Endodermal cell (in vitro differentiated cells): ENCODE results near the gene ALPK1. TPM values are rescaled to one million over a fixed set of nuclear protein-coding genes. Genes with fewer than 3 reads are reported as not detected.
A peak's percentile ranks its signal among the peaks of the same experiment; 100 is the strongest.

Source experiments
- DNase-seq: peaks from one replicate; pipeline ENCODE4 v3.0.0-alpha.2; 2017
- H3K27ac ChIP-seq: 2 replicates; pipeline ENCODE4 v1.5.1; 2013; ENCODE audit warnings: mild to moderate bottlenecking, low read depth, low read length, moderate library complexity
- H3K27me3 ChIP-seq: 2 replicates; pipeline ENCODE4 v1.6.1; 2013; ENCODE audit warnings: mild to moderate bottlenecking, low read length, moderate library complexity; ENCODE audit not compliant: insufficient read depth, control insufficient read depth, poor library complexity, severe bottlenecking
- H3K36me3 ChIP-seq: 2 replicates; pipeline ENCODE4 v1.7.0; 2013; ENCODE audit warnings: mild to moderate bottlenecking, low read length, moderate library complexity; ENCODE audit not compliant: control insufficient read depth, insufficient read depth
- H3K4me1 ChIP-seq: one replicate; pipeline ENCODE4 v1.7.0; 2013; ENCODE audit warnings: low read length; ENCODE audit not compliant: control insufficient read depth, insufficient read depth
- H3K4me3 ChIP-seq: 2 replicates; pipeline ENCODE4 v1.5.1; 2013; ENCODE audit warnings: mild to moderate bottlenecking, low read length, moderate library complexity
- H3K9ac ChIP-seq: 2 replicates; pipeline ENCODE4 v1.6.1; 2013; ENCODE audit warnings: mild to moderate bottlenecking, low read length, moderate library complexity; ENCODE audit not compliant: poor library complexity, severe bottlenecking; ENCODE audit errors: extremely low read depth
- H3K9me3 ChIP-seq: 2 replicates; pipeline ENCODE4 v1.6.1; 2013; ENCODE audit warnings: mild to moderate bottlenecking, low read length, moderate library complexity; ENCODE audit not compliant: control insufficient read depth
- H3K27ac Mint-ChIP-seq: 2 replicates; pipeline ENCODE4 v1.8.0; 2020; ENCODE audit warnings: mixed read lengths
- H3K27me3 Mint-ChIP-seq: 2 replicates; pipeline ENCODE4 v1.8.0; 2021; ENCODE audit warnings: mild to moderate bottlenecking, mixed read lengths; ENCODE audit not compliant: insufficient read depth
- H3K36me3 Mint-ChIP-seq: 2 replicates; pipeline ENCODE4 v1.8.0; 2020; ENCODE audit warnings: low read depth, mixed read lengths
- H3K4me1 Mint-ChIP-seq: 2 replicates; pipeline ENCODE4 v1.8.0; 2020; ENCODE audit warnings: mixed read lengths
- H3K4me3 Mint-ChIP-seq: 2 replicates; pipeline ENCODE4 v1.8.0; 2020; ENCODE audit warnings: mild to moderate bottlenecking, moderate library complexity, mixed read lengths
- H3K9me3 Mint-ChIP-seq: 2 replicates; pipeline ENCODE4 v1.8.0; 2020; ENCODE audit warnings: mild to moderate bottlenecking, mixed read lengths
- WGBS, 2 experiments: methylation state at CpG; one replicate each; pipeline versions ENCODE4 v1.1.5 to v1.1.7; 2013; ENCODE audit warnings: missing lambda C conversion rate in 2 of 2, mixed read lengths in 1 of 2; ENCODE audit not compliant: insufficient coverage in 1 of 2, insufficient read length in 1 of 2; 5-methylcytosine and 5-hydroxymethylcytosine counted together
- total RNA-seq, 2 donors: library from RNA; stranded (reverse); fragmentation: NEBNext Ultra II Directional in 1 of 2; extraction: Animal tissue kit (Norgen Biotek cat#: 25700) in 1 of 2; gene quantifications; 2 replicates in 1 of 2; 3 replicates in 1 of 2; pipeline ENCODE4 v1.2.1, GENCODE V29; 2021
- TF ChIP-seq, protein P1 (sequence below): fragments of 200-600 bp; sonication (generic); conservative IDR thresholded peaks from 2 replicates; pipeline ENCODE4 v1.5.0; 2021; ENCODE audit warnings: antibody characterized with exemption, mild to moderate bottlenecking

ALPK1 gene
- total RNA-seq, 2 donors from 2014 or later: 0.24 to 0.44 TPM

DNA sequence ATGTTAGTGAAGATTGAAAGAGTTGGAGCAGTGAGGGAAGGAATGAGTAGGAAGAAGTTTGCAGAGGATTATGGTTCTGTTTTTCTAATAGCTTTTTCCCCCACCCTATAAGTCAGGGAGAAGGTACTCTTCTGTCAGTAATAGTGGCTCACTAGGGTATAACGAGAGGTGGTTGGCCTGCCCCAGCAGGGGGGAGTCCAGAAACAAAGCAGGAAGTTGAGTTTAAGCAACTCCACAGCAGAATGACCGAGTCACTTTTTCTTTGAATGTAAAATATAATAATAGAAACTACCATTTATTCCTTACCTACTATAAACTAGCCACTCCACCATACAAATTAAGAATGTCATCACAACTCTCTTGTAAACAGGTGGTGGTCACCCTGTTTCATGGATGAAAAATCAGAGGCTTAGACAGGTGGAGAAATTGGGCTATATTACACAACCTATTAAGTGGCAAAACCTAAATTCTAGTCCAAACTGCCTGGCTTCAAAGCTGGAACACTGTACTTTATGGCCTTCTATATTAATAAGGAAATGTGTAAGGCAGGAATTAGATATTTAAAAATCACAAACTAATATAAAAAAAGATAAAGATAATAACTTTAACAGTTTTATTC lies 43.7 kb upstream of the ALPK1 start:
- DNase-seq: no peak
- WGBS, 2 experiments: 50% methylated on average over 1 of the region's 2 CpGs; no CpG with 5 or more reads in 1 of the 2 experiments
- no peak overlapping the region for H3K9ac ChIP-seq
- no peak overlapping the region for H3K27ac Mint-ChIP-seq
- TF ChIP-seq, protein P1, sequence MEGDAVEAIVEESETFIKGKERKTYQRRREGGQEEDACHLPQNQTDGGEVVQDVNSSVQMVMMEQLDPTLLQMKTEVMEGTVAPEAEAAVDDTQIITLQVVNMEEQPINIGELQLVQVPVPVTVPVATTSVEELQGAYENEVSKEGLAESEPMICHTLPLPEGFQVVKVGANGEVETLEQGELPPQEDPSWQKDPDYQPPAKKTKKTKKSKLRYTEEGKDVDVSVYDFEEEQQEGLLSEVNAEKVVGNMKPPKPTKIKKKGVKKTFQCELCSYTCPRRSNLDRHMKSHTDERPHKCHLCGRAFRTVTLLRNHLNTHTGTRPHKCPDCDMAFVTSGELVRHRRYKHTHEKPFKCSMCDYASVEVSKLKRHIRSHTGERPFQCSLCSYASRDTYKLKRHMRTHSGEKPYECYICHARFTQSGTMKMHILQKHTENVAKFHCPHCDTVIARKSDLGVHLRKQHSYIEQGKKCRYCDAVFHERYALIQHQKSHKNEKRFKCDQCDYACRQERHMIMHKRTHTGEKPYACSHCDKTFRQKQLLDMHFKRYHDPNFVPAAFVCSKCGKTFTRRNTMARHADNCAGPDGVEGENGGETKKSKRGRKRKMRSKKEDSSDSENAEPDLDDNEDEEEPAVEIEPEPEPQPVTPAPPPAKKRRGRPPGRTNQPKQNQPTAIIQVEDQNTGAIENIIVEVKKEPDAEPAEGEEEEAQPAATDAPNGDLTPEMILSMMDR: no peak
- H3K9me3 Mint-ChIP-seq: no peaks in the 10 kb centered on the region
- no peak overlapping the region for H3K4me3 Mint-ChIP-seq
- peaks cover 12% of the 10 kb centered on the region for H3K36me3 Mint-ChIP-seq
- H3K4me3 ChIP-seq: no peak overlapping the region
- H3K36me3 ChIP-seq: peaks cover 20% of the 10 kb centered on the region
- H3K27me3 ChIP-seq: no peaks in the 10 kb centered on the region
- no peak overlapping the region for H3K27ac ChIP-seq
- peaks cover 13% of the 10 kb centered on the region for H3K4me1 Mint-ChIP-seq
- peaks cover 3% of the 10 kb centered on the region for H3K9me3 ChIP-seq
- H3K27me3 Mint-ChIP-seq: no peaks in the 10 kb centered on the region
- no peaks in the 10 kb centered on the region for H3K4me1 ChIP-seq

DNA sequence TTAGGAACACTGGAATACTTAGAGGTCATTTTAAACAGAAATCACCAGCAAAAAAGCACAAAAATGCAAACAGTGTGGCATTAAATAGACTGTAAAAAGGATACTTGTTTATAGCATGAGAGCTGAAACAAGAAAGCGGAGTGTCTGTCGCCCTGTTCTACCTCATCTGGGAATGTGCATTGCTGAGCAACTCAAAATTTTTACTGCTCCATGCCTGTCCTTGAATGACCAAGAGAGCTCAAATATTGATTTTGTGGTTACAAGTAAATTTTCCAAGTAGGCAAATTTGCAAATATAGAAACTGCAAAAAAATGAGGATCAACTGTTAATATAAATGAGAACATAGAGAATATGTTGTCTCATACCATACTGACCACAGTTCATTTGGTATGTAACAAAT lies 40.1 kb upstream of the ALPK1 start:
- DNase-seq: no peak
- Histone ChIP-seq H3K36me3 (peaks cover 29% of the 10 kb centered on the region), H3K4me1 (no peaks in the 10 kb centered on the region), H3K27me3 (no peaks in the 10 kb centered on the region), H3K4me3 (no peak overlapping the region), H3K9ac (no peak overlapping the region), H3K27ac (no peak overlapping the region), H3K9me3 (peaks cover 3% of the 10 kb centered on the region)
- H3K9me3 Mint-ChIP-seq: no peaks in the 10 kb centered on the region
- TF ChIP-seq, protein P1: no peak
- peaks cover 26% of the 10 kb centered on the region for H3K36me3 Mint-ChIP-seq
- H3K4me1 Mint-ChIP-seq: peaks cover 4% of the 10 kb centered on the region
- no peak overlapping the region for H3K27ac Mint-ChIP-seq
- 95 to 100% methylated on average over 2 of the region's 2 CpGs for WGBS, 2 experiments
- no peaks in the 10 kb centered on the region for H3K27me3 Mint-ChIP-seq
- no peak overlapping the region for H3K4me3 Mint-ChIP-seq

DNA sequence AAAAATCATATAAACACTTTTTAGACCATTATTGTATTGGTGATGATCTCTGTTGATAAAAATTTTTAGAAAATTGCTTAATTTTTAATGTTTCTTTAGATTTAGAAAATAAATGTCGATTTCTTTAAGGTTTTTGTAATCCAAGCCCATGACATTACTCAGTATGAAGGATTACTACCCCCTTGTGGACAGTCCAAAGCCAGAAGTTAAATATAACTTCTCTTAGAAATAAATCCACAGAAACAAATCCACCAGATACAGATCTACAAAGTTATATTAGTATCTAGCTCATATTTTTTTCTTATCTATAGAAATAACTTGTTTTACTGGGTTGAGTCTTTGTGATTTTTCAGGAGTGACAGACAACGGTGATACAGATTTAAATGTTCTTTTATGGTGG lies 30.3 kb upstream of the ALPK1 start:
- Histone ChIP-seq H3K9ac (no peak overlapping the region), H3K27ac (no peak overlapping the region), H3K4me1 (peaks cover 3% of the 10 kb centered on the region), H3K27me3 (no peaks in the 10 kb centered on the region), H3K36me3 (peaks cover 41% of the 10 kb centered on the region), H3K4me3 (no peak overlapping the region), H3K9me3 (no peaks in the 10 kb centered on the region)
- no peak for DNase-seq
- Mint-ChIP-seq H3K4me1 (peaks cover 11% of the 10 kb centered on the region), H3K4me3 (no peak overlapping the region), H3K9me3 (no peaks in the 10 kb centered on the region), H3K27ac (no peak overlapping the region), H3K36me3 (peaks cover 24% of the 10 kb centered on the region), H3K27me3 (no peaks in the 10 kb centered on the region)
- WGBS, 2 experiments: 93% methylated on average over 2 of the region's 2 CpGs; no CpG with 5 or more reads in 1 of the 2 experiments
- TF ChIP-seq, protein P1: peak; percentile 72
